ENCODE results near the gene ZNF407. TPM values are rescaled to one million over a fixed set of nuclear protein-coding genes. Genes with fewer than 3 reads are reported as not detected.

ZNF407 gene
- total RNA-seq, 1 donor from 2014 or later, result 13.2 TPM

DNA sequence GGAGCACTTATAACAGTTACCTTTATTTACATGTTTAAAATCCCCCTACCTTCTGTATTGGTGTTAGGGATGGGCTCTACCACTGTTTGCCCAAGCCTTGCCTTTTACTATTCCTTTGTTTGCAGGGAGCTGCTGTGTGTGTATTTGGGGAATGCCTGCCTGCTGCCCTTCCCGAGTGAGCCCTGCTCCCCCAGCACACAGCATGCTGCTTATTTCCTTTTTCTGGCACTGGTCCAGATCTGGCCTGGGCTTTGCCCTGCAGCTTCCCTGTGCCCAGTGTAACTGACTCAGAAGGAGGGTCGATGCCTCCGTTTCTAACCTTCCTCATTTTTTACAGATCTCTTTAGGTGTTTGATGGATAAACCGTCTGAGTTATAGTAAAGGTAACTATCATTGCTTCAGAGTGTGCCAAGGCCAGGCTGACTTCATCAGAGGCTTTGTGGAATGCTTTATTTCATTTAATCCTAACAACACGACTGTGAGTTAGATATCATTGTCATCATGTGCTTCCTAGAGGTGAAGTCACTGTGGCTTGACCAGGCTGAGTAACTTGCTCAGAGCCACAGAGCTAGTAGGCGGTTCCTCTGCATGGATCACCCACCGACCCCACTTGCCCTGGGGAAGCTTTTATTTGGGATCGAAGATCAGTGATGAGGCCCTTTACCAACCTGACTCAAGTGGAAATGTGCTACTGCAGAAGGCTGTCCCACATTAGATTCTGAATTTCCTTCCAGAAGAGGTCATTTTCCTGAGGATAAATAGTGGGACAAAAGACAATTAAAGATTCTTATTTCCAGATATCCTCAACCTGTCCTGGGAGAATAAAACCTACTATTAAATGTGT is 238.8 kb downstream of the ZNF407 start:
- Mint-ChIP-seq H3K36me3 (ENCODE audit: low read depth) (no peaks in the 10 kb centered on the region), H3K27ac (ENCODE audit: unreplicated experiment) (no peak overlapping the region), H3K27me3 (ENCODE audit: low read depth) (no peaks in the 10 kb centered on the region), H3K4me1 (no peaks in the 10 kb centered on the region), H3K4me3 (no peak overlapping the region), H3K9me3 (peaks cover 4% of the 10 kb centered on the region)
- DNase-seq (ENCODE audit: low read depth, low spot score), result no peak
- TF ChIP-seq, protein P1, sequence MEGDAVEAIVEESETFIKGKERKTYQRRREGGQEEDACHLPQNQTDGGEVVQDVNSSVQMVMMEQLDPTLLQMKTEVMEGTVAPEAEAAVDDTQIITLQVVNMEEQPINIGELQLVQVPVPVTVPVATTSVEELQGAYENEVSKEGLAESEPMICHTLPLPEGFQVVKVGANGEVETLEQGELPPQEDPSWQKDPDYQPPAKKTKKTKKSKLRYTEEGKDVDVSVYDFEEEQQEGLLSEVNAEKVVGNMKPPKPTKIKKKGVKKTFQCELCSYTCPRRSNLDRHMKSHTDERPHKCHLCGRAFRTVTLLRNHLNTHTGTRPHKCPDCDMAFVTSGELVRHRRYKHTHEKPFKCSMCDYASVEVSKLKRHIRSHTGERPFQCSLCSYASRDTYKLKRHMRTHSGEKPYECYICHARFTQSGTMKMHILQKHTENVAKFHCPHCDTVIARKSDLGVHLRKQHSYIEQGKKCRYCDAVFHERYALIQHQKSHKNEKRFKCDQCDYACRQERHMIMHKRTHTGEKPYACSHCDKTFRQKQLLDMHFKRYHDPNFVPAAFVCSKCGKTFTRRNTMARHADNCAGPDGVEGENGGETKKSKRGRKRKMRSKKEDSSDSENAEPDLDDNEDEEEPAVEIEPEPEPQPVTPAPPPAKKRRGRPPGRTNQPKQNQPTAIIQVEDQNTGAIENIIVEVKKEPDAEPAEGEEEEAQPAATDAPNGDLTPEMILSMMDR (conservative IDR thresholded peaks at IDR 0.05), result no peak

DNA sequence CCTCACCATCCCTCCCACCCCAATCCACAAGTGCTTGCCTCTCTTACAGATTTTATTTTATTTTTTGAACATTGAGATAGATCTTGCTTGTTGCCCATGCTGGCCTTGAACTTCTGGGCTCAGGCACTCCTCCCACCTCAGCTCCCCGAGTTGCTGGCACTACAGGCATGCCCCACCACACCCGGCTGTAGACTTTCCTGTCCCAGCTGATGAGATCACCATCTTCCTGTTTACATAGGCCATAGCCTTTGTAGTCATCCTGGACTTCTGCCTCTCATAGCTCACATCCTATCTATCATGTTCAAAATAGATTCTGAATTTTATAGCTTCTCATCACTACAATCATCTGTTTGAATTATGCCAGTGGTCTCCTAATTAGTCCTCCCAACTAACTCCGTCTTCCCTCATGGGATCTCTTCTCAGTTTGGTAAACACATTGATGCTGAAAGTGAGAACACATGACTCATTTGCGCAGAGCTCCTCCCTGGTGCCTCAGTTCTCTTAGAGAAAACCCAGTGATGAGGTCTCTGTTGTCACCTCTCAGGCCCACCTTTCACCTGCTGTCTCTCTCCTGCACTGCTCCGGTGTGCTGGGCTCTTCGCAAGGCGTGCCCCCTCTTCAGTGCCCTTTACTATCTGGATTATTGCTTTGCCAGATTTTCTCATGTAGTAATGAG is 243.0 kb downstream of the ZNF407 start:
- peaks cover 4% of the 10 kb centered on the region for H3K9me3 Mint-ChIP-seq
- peaks cover 4% of the 10 kb centered on the region for H3K4me1 Mint-ChIP-seq
- no peak for DNase-seq (ENCODE audit: low read depth, low spot score)
- no peak overlapping the region for H3K4me3 Mint-ChIP-seq
- H3K36me3 Mint-ChIP-seq (ENCODE audit: low read depth), result no peaks in the 10 kb centered on the region
- TF ChIP-seq, protein P1 (conservative IDR thresholded peaks at IDR 0.05), result no peak
- H3K27me3 Mint-ChIP-seq (ENCODE audit: low read depth), result no peaks in the 10 kb centered on the region
- no peak overlapping the region for H3K27ac Mint-ChIP-seq (ENCODE audit: unreplicated experiment)

DNA sequence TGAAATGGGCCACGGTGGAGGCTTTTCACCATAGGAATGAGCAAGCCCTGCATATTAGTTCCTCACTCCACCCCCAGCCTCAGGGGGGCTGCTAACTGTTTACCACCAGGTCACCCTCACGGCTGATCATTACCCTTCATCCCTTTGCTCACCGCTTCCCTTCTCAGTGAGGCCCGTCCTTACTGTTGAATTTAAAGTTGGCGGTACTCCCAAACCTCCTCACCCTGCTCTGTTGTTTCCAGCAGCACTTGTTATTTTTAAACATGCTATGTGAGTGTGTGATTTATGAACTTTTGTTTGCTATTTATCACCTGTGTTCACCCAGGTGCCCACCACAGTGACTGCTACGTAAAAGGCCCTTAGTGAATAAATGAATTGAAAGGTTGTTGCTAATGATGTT is 243.6 kb downstream of the ZNF407 start:
- Mint-ChIP-seq H3K4me1 (peaks cover 4% of the 10 kb centered on the region), H3K9me3 (peaks cover 4% of the 10 kb centered on the region), H3K27ac (ENCODE audit: unreplicated experiment) (no peak overlapping the region), H3K4me3 (no peak overlapping the region), H3K27me3 (ENCODE audit: low read depth) (no peaks in the 10 kb centered on the region), H3K36me3 (ENCODE audit: low read depth) (no peaks in the 10 kb centered on the region)
- TF ChIP-seq, protein P1 (conservative IDR thresholded peaks at IDR 0.05), result no peak
- no peak for DNase-seq (ENCODE audit: low read depth, low spot score)

DNA sequence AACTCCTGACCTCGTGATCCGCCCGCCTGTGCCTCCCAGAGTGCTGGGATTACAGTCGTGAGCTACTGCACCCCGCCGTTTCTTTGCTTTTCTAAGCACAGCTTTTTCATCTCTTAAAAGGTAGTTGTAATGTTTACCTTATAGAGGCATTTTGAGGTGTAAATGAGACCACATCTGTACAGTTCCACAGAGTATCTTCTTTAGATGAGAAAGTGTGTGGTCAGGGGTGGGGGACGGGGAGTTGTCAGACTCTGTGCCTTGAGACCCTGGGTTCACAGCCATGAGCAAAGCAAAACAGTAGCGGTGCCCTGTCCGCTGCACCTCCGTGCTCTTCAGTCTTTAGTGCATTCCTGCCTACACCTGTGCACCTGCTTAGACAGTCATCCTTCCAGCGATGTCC is 251.6 kb downstream of the ZNF407 start:
- Mint-ChIP-seq H3K36me3 (ENCODE audit: low read depth) (no peaks in the 10 kb centered on the region), H3K9me3 (no peaks in the 10 kb centered on the region), H3K4me1 (no peaks in the 10 kb centered on the region), H3K27me3 (ENCODE audit: low read depth) (no peaks in the 10 kb centered on the region), H3K27ac (ENCODE audit: unreplicated experiment) (no peak overlapping the region), H3K4me3 (no peak overlapping the region)
- no peak for DNase-seq (ENCODE audit: low read depth, low spot score)
- TF ChIP-seq, protein P1 (conservative IDR thresholded peaks at IDR 0.05), result no peak

DNA sequence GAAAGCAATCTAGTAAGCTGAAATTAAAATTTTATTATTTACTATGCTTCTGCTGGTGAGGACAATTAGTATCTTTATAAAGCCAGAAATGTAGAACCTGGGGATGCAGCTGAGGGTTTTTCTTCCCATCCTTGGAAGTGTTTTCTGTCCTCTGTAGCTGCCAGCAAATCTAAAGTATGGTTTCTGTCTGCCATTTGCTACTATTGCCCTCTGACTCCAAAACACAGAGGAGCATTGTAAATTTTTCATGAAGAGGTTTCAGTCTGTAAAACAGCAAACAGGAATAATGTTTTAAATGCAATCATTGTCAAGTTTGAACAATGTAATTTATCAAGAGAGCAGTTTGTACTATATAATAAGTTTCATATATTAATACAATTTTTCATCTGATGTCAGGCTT is 258.8 kb downstream of the ZNF407 start:
- Mint-ChIP-seq H3K4me1 (peaks cover 30% of the 10 kb centered on the region), H3K9me3 (no peaks in the 10 kb centered on the region), H3K36me3 (ENCODE audit: low read depth) (no peaks in the 10 kb centered on the region), H3K4me3 (no peak overlapping the region), H3K27me3 (ENCODE audit: low read depth) (no peaks in the 10 kb centered on the region), H3K27ac (ENCODE audit: unreplicated experiment) (no peak overlapping the region)
- TF ChIP-seq, protein P1 (conservative IDR thresholded peaks at IDR 0.05), result no peak
- DNase-seq (ENCODE audit: low read depth, low spot score), result no peak

Measured in neural crest cell (in vitro differentiated cells).